ENCODE results near the gene OPRM1.

- TF ChIP-seq REST (IDR thresholded peaks at IDR 0.05; ENCODE audit: insufficient read depth in 1 of 2, low read depth in 2 of 2, low read length in 2 of 2) = no peak
- no peak for TF ChIP-seq POLR2AphosphoS5 (IDR thresholded peaks at IDR 0.05; ENCODE audit: low read depth, low read length)
- no peak for TF ChIP-seq SIN3A (IDR thresholded peaks at IDR 0.05; ENCODE audit: borderline replicate concordance, insufficient read depth, low read length)
Observed at GRCh38 chr6:154247119-154247861, 208.2 kb downstream of the OPRM1 start.
